AG09319 (cell line): ENCODE data around the gene CORO2B.

Source experiments
- DNase-seq: peaks from one replicate; pipeline ENCODE4 v3.0.0-alpha.2; 2010; ENCODE audit warnings: low read depth; ENCODE audit errors: extremely low read depth
- TF ChIP-seq, protein P1 (sequence below): IDR thresholded peaks from 2 replicates; pipeline ENCODE4 v1.5.1; 2011; ENCODE audit warnings: low read depth, mild to moderate bottlenecking, inconsistent platforms, low read length, moderate library complexity

Gene CORO2B

GRCh38 chr15:68658641-68659358 is 80.0 kb downstream of the CORO2B start:
- DNase-seq: no peak
- TF ChIP-seq, protein P1, sequence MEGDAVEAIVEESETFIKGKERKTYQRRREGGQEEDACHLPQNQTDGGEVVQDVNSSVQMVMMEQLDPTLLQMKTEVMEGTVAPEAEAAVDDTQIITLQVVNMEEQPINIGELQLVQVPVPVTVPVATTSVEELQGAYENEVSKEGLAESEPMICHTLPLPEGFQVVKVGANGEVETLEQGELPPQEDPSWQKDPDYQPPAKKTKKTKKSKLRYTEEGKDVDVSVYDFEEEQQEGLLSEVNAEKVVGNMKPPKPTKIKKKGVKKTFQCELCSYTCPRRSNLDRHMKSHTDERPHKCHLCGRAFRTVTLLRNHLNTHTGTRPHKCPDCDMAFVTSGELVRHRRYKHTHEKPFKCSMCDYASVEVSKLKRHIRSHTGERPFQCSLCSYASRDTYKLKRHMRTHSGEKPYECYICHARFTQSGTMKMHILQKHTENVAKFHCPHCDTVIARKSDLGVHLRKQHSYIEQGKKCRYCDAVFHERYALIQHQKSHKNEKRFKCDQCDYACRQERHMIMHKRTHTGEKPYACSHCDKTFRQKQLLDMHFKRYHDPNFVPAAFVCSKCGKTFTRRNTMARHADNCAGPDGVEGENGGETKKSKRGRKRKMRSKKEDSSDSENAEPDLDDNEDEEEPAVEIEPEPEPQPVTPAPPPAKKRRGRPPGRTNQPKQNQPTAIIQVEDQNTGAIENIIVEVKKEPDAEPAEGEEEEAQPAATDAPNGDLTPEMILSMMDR: no peak

DNA sequence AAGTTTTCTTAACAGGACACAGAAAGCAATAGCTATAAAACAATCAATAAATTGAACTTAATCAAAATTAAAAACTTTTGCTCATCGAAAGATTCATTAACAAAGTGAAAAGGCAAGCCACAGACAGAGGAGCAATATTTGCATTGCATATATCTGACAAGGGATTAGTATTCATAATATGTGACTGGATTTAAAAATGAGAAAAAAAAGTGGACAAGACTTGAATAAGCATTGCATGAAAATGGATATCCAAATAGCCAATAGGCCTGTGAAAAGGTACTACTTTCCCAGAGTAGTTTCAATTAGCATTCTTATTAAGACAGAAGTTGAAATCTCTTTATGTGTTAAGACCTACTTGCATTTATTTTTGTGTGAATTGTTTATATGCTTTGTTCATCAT is 84.7 kb downstream of the CORO2B start:
- TF ChIP-seq, protein P1: no peak
- DNase-seq: no peak

- no peak for DNase-seq
- TF ChIP-seq, protein P1: no peak
These were observed 87.5 kb downstream of the CORO2B start for GRCh38 chr15:68666120-68666811.

- no peak for DNase-seq
- TF ChIP-seq, protein P1: no peak
These were observed 88.1 kb downstream of the CORO2B start for GRCh38 chr15:68666812-68667450.

- no peak for DNase-seq
- TF ChIP-seq, protein P1: no peak
These were observed 89.2 kb downstream of the CORO2B start for GRCh38 chr15:68667800-68668625.

DNA sequence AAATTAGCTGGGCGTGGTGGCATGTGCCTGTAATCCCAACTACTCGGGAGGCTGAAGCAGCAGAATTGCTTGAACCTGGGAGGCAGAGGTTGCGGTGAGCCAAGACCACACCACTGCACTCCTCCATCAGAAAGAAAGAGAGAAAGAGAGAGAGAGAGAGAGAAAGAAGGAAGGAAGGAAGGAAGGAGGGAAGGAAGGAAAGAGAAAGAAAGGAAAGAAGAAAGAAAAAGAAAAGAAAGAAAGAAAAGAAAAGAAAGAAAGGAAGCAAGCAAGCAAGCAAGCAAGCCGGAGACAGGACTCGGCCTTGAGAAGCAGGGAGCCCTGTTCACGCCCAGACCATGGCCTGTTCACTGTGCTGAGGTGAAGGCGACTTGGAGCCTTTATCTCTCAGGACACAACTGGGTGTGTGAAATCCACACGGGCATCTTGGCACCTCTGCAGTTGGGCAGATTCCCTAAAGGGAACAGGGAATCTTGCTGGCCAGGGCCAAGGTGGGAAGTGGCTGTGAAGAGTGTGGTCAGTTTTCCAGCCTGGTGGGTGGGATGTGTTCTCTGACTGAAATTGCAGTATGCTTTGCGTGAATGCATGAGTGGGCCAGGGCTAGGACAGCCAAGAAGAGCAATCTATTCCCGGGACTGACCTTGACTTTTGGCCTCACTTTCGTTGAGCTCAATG is 90.3 kb downstream of the CORO2B start:
- TF ChIP-seq, protein P1: no peak
- no peak for DNase-seq
